Coronary artery (tissue), 2 donors: ENCODE data around the gene RELA.
A peak's percentile ranks its signal among the peaks of the same experiment; 100 is the strongest.

Source experiments
- DNase-seq: peaks from one replicate; pipeline ENCODE4 v3.0.0-alpha.2; 2017; ENCODE audit warnings: low spot score
- H3K27ac ChIP-seq, 2 donors: fragments of 200-600 bp; sonication (generic); one replicate each; pipeline ENCODE4 v1.5.1; 2016 to 2019
- H3K4me3 ChIP-seq: fragments of 200-600 bp; sonication (generic); 2 replicates; pipeline ENCODE4 v1.5.1; 2016; ENCODE audit warnings: mild to moderate bottlenecking, moderate library complexity
- TF ChIP-seq, protein P1 (sequence below): fragments of 200-600 bp; sonication (generic); IDR thresholded peaks from one replicate; pipeline ENCODE4 v1.5.1; 2019; ENCODE audit warnings: antibody characterized with exemption

The RELA gene

DNA sequence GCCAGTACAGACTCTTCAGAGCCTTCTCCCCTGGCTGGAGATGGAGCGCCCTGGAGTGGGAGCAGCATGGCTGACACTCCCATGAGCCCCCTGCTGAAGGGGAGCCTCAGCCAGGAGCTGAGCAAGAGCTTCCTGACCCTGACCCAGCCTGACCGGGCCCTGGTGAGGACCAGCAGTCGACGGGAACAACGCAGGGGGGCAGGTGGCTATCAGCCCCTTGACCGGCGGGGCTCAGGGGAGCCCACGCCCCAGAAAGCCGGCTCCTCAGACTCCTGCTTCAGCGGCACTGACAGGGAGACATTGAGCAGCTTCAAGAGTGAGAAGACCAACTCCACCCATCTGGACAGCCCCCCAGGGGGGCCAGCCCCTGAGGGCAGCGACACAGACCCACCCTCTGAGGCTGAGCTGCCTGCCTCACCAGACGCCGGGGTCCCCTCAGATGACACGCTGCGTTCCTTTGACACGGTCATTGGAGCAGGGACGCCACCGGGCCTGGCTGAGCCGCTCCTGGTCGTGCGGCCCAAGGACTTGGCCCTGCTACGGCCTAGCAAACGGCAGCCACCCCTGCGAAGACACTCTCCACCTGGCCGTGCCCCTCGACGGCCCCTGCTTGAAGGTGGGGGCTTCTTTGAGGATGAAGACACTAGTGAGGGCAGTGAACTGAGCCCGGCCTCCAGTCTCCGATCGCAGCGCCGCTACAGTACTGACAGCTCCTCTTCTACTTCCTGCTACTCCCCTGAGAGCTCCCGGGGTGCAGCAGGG is 44.5 kb downstream of the RELA start:
- Histone ChIP-seq H3K27ac (no peak overlapping the region), H3K4me3 (no peak overlapping the region)
- TF ChIP-seq, protein P1, sequence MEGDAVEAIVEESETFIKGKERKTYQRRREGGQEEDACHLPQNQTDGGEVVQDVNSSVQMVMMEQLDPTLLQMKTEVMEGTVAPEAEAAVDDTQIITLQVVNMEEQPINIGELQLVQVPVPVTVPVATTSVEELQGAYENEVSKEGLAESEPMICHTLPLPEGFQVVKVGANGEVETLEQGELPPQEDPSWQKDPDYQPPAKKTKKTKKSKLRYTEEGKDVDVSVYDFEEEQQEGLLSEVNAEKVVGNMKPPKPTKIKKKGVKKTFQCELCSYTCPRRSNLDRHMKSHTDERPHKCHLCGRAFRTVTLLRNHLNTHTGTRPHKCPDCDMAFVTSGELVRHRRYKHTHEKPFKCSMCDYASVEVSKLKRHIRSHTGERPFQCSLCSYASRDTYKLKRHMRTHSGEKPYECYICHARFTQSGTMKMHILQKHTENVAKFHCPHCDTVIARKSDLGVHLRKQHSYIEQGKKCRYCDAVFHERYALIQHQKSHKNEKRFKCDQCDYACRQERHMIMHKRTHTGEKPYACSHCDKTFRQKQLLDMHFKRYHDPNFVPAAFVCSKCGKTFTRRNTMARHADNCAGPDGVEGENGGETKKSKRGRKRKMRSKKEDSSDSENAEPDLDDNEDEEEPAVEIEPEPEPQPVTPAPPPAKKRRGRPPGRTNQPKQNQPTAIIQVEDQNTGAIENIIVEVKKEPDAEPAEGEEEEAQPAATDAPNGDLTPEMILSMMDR, result no peak
- DNase-seq, result no peak

DNA sequence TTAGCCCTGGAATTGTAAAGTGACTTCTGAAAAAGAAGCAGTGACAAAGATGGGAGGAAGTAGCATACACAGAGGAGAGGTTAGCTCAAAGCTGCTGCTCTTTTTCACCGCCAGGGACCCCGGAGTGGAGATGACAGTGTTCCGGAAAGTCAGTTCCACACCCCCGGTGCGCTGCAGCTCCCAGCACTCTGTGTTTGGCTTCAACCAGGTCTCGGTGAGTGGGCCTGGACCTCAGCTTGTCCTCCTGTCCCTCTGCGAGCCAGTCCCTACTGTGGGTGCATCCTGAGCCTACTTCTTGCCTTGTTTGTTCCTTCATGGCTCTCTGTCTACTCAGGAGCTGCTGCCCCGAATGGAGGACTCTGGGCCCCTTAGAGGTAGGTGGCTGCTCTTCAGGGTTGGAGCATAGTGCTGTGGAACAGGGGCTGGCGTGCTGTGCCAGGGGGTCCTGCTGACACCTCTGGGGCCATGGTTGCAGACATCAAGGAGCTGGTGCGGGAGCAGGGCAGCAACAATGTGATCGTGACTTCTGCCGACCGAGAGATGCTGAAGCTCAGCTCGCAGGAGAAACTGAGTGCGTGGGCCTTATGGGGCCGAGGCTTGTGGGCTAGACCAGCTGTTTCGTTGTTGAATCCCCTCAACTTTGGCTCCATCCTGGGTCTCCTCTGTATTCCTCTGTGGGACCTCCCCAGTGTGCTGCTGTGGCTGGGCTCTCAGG is 45.4 kb downstream of the RELA start:
- H3K4me3 ChIP-seq, result peak overlapping the region; percentile 99
- no peak overlapping the region for H3K27ac ChIP-seq
- no peak for DNase-seq
- TF ChIP-seq, protein P1, result no peak

DNA sequence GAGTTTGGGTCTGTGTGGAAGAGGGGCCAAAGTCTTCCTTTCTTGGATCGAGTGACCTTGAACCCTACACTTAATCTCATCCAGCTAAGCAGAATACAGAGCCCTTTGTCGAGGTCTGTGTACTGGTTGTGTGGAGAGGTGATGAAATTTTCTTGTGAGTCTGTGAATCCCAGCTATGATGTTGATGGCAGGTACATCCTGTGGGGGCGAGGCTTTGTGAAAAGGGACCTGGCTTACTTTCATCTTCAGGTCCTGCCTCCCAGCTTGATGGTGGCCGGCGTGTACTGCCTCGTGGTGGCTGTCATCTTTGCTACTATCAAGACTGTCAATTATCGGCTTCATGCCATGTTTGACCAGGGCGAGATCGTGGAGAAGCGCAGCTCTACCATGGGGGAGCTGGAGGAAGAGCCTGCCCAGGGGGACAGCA is 46.1 kb downstream of the RELA start:
- DNase-seq, result no peak
- H3K27ac ChIP-seq, result peak overlapping the region in 1 of 2 donors; percentile 93
- TF ChIP-seq, protein P1, result no peak
- H3K4me3 ChIP-seq, result peak overlapping the region; percentile 99

GRCh38 chr11:65615950-65616574 is 46.7 kb downstream of the RELA start:
- peak overlapping the region; percentile 68 to 93 for H3K27ac ChIP-seq
- DNase-seq, result no peak
- peak overlapping the region; percentile 99 for H3K4me3 ChIP-seq
- TF ChIP-seq, protein P1, result no peak

- peak; percentile 100 for DNase-seq
- TF ChIP-seq, protein P1, result no peak
- peak within 1 kb of the TSS; percentile 99 for H3K4me3 ChIP-seq
- H3K27ac ChIP-seq, result peak within 1 kb of the TSS; percentile 93 to 95
Observed at GRCh38 chr11:65615229-65615949, 47.3 kb downstream of the RELA start, which contains the start of gene PCNX3. TSS of gene PCNX3 (plus strand) at chr11:65615776. CDS start at chr11:65616312, 536 bp downstream.

GRCh38 chr11:65613091-65613928 is 49.4 kb downstream of the RELA start:
- TF ChIP-seq, protein P1, result no peak
- H3K27ac ChIP-seq, result peak overlapping the region; percentile 93 to 95
- H3K4me3 ChIP-seq, result peak overlapping the region; percentile 83
- no peak for DNase-seq
